HG03175 (cell line): Measurements from ENCODE around the gene SIN3A.
"Not testable (repeated sequence)": the region's sequence is repeated elsewhere in the genome, so short reads cannot be mapped to it uniquely, and the experiment has no call there.

Experiments used
- ATAC-seq: cut with Tn5 transposase; IDR thresholded peaks from one replicate; pipeline ENCODE4 v1.9.1; 2021; ENCODE audit warnings: mild to moderate bottlenecking, moderate library complexity; ENCODE audit not compliant: unreplicated experiment

SIN3A gene

DNA sequence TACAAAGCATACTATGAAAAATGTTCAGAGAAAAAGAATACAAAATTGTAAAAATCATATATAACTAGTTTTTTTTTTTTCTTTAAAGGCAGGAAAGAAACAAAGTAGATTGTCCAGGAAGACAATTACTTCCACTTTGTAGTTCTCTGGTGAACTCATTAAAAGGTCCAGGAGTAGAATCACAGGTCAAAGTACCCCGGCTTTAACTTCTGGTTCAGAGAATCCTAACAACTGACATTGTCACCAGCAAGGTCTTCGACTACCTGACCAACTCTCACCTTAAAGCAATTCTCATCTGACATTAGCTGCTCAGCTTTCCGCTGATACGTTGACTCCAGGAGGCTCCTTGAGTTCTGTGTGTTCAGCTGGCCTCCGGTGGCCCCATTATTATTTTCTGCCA lies 67.5 kb downstream of the SIN3A start:
- ATAC-seq = not testable (repeated sequence)

DNA sequence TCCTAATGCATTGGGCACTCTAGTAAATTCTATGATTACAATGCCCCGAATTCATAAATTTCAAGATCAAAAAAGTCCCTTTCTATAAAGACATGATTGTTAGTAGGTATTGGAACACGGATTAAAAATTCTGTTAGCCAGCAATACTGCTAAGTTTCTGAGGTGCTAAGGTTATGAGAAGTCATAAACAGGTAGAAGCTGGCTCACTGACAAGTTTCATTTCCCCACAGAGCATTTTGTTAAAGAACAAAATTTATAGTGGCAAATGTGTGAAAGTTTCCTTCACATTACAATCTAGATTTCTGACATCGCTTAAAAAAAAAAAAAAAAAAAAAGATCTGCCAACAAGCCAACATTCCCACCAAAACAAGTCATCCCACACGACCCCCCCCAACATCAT lies 70.7 kb downstream of the SIN3A start:
- no peak for ATAC-seq

DNA sequence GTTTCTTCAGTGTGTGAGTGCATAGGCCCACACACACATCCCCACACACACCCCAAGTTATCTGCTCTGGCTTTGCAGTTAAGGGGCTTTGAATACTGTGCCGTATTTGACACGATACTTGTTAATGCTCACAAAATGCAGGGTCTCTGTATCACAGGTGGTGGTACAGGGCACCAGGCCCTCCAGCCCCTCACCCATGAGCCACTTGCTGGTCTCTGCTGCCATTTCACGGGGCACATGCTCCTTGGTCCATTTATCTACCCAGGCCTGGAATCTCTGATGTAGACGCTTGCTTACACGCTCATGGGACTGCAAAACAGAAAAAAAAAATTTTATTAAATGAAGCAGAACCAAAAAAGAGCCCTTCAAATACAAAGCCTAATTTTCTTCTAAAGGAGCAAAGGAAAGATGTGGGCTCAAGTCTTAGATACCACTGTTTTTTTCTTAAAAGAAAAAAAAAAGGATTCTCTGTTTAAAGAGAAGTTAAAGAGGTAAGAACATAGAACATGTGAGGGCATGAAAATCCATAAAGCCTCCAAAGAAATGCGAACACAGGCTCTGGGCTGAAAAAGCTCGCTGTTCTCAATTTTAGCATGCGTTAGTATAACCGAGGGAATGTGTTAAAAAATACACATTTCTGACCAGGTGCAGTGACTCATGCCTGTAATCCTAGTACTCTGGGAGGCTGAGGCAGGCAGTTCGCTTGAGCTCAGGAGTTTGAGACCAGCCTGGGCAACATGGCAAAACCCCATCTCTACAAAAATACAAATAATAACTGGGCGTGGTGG lies 79.4 kb downstream of the SIN3A start:
- ATAC-seq = no peak

DNA sequence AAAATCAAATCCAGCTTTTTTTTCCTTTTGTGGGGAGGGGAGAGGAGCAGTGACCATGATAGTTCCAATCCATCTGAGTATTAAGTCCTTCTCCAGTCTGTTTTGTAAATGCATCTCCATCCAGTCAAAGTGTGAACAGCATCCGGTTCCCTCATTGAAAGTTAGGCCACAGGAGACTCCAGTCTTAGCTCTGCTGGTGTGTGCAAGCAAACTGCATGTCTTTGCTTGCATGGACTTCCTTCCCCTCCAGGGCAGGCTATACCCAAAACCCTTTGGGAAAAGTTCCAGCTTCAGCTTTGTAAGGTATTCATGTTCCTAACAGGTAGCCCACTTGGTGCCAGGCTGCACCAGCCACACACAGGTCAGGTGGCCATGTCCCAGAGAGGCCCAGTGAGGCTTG lies 80.0 kb downstream of the SIN3A start:
- ATAC-seq = no peak

DNA sequence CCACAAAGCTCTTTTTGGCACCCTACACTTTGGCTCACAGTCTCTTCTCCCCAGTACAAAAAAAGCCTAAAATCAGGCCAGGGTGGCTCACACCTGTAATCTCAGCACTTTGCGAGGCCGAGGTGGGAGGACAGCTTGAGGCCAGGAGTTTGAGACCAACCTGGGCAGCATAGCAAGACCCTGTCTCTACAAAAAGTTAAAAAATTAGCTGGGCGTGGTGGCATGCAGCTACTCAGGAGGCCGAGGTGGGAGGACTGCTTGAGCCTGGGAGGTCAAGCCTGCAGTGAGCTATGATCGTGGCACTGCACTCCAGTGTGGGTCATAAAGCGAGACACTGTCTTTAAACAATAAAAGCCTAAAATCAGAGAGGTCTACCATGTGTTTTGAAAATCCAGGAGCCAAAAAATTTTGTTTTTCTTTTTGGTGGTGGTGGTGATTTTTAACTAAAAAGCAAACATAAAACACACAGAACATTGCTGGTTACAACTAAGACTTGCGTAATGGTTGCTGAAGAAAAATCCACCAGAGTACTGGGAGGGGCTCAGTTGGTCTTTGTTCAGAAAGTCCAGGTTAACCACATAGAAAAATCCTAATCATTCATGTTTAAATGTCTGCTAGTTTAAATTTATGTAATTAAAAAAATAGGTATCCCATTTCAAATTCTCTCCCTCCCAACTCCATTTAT lies 81.5 kb downstream of the SIN3A start:
- ATAC-seq = no peak

DNA sequence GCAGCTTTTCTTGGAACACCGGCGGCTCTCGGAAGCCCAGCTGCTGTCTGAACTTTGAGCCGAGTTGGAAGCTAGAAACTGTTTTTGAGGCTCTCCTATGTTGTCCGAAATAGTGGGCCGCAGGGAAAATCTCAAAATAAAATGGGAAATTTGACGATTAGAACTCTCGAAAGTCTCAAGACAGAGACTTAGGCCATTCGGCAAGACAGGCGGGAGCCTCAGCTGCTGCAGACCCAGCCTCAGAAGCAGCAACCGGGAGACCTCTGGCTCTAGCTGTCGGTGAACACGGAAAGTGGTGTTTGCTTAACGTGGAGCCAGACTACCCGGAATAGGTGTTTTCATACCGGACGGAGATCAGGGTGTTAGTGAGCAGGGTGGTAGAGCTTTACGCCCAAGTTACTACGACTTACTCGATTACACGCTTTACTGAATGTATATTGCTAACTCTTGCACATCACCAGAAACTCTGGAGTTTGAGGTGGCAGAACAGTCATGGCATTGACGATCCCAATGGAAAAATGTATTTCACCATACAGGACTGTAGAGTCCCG lies 82.7 kb downstream of the SIN3A start:
- no peak for ATAC-seq

DNA sequence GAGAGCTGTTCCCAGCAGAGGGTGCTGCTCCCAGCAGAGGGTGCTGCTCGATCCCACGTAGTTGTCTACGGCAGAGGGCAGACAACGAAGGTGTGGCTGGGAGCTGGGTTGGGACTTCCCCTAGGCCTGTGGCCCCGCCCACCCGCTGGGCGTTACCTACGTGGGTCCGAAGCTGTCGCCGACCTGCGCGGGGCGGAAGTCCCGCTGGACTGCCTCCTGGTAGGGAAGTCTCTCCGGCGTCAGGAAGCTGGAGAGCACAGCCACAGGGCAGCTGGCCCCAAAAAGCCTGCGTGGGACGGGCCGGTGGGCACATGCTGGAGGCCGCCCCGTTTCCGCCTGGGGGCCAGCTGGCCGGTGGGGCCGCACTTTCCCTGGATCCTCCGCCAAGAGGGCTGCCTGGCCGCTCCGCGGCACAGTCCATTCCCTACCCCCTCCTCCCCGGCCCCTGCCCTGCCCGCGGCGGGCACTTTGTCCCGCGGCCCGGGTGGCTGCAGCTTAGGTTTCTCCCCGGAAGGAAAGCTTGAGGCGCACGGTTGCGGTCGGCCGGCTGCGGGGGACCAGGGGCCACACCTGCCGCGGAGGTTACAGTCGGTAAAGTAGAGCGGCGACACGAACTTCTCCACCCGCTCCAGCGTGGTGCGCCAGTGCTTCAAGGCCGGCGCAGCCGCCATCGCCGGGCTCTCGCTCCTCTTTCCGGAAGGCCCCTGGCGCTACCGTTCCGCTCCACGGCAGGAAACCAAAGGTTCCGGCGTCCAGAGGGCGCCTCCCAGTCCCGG lies 83.4 kb downstream of the SIN3A start, which contains the start of gene MAN2C1:
Gene MAN2C1, minus strand, starts transcription at position 695 of the 776 bp plus-strand sequence. Its CDS starts 24 bp downstream, at position 671.
- peak; percentile 89 for ATAC-seq

DNA sequence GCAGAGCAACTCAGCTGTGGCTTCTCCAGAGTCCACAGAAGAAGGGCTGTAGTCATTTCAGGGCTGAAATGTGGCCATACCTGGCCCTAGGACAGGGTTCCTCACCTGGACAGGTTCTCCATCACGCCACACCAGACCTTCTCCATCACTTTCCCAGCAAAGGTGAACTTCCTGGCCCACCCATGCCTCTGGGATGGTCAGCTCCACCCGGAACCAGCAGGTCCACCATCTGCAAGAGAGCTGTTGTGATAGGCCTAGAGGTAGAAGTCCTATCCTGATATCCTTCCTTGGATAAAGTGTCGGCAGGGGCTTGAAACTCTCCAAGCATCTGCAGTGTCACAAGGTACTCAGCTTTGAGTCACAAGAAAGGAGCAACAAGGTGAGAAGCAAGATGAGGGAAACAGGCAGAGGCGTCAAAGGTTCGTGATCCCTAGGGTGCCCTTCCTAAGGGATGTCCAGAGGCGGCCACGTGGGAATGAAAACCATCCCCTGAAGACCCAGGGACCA lies 84.0 kb downstream of the SIN3A start:
- no peak for ATAC-seq

DNA sequence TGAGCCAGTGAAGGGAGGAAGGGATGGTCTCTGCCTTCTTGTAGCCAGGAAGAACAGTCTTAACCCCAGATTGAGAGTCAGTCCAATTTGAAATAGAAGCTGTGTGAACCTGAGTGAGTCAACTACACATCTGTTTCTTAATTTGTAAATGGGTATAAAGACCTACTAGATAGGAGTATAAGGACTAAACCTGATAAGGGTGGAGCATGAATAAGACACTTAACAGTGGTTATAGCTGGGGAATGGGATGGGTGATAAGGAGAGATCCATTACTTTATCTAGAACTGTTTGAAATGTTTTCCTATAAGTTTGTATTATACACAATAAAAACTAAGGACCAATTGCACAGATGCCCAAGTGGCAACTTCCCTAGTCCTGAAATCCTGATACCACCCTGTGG lies 84.5 kb downstream of the SIN3A start:
- no peak for ATAC-seq

DNA sequence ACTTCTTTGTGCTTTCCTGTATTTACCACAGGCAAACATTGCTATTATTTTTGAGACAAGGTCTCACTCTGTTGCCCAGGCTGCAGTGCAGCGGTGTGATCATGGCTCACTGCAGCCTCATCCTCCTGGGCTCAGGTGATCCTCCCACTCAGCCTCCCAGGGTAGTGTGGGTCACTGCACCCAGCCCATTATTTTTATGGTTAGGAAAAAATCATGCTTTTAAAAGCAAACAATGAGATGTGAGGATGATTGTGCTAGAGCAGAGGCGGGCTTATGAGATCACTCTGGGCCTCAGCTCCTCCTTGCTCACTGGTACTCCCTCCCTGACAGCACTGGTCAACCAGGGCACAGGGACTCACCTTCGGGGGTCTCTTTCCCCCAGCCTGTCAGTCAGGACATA lies 85.3 kb downstream of the SIN3A start:
- ATAC-seq = no peak

DNA sequence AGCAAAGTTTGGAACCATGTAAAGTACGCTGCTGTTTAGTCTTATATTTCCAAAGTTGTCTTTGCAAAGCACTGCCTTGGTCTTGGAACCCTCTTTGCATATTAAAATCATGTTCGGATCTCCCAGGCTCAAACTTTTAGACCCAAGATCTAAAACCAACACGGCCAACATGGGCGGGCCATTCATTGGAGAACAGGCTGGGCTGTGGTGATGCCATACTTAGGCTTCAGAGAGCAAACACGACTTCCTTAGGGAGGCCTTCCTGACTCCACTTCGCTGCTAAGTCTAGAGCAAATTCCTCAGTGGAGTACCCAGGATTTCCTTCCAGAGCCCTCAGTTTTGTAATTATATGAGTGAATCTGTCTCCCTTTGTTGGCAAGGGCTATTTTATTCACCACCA lies 86.6 kb downstream of the SIN3A start:
- no peak for ATAC-seq

DNA sequence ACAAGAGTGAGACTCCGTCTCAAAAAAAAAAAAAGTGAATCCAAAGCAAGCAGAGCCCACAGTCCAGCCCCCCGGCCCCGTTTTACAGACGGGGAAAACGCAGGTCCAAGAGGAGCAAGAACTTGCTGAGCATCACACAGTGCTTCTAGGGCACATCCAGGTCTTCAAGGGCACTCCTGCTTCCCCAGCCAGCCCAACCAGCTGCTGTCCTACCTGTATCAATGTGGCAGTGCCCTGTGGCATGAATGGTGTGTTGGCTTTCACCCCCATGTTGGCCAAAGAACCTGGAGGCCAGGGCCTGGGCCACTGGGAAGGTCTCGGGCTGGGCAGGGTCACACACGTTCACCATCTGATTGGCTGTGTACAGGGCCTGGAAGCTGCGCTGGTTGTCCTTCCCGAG lies 87.7 kb downstream of the SIN3A start:
- no peak for ATAC-seq

DNA sequence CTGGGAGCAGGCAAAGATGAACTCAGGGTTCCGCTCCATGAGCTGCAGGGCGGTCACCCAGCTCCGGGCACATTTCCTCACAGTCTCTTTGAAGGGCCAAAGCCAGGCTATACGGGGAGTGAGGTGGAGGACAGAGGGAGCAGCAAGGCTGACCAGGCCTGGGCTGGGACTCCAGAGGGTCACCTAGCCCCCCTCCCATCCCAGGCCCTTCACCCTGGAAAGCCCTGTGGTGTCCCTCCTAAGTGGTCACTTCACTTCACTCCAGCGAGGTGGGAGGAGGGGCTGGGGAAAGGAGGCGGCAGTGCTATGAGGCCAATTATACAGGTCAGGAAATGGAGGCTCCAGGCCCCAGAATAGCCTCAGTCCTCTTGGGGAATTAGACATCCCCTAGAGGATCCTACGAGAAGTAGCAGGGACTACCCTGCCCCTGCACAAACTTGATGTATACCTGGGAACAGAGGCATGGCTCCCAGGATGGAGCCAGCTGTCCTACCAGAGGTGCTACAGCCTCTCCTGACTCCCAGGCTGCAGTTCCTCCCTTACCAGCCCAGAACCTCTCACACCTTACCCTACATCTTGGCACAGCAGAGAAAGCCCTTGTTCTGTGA lies 88.7 kb downstream of the SIN3A start:
- no peak for ATAC-seq

DNA sequence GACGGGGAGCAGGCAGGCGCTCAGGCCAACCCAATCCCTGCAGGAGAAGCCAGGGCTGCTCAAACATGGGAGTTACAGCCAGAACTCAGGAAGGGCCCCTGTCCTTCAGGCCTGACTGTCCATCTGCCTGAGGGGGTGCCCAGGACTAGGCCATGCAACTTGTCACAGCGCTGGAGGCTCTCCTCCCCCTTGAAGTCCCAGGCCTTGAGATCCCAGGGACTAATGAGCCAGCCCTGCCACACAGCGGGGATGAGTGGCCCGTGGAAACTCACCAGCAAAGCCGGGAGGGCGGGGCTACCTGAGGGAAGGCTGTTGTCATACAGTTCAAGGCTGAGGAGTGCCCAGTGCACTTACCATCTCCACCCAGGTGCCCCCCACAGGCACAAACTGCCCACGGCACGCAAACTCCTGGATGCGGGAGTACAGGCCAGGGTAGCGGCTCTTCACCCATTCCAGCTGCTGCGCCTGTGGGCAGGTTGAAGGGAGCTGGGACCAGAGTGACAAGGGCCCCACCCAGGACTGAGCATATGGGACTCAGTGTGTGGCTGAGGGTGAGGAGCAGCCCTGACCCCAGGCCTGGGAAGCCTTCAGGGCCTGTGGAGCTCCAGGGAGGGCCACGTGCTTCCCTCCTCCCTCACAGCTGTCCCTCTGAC lies 89.4 kb downstream of the SIN3A start:
- ATAC-seq = no peak

DNA sequence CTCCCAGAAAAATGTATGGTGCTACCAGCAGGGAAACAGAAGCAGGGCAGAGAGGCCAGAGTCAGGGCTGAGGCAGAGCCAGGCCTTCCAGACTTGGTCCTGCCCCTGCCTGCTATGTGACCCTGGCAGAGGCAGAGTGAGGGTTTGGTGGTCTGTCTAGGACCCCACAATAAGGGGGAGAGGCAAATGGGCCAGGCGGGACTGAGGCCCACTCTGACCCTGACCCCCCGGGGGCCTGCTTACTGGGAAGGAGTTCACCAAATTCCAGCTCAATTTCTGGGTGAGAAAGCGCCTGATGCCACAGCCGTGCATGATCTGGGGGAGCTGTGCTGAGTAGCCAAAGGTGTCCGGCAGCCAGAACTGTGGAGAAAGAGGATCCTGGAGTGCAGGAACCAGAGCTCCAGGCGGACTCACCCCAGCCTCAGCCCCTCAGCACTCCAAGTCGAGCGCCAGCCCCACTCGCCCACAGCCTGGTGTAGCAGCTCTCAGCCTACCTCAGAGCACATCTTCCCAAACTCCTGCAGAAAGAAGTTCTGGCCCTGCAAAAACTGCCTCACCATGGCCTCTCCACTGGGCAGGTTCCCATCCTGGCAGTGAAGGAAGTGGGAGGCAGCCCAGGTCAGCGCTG lies 90.0 kb downstream of the SIN3A start:
- no peak for ATAC-seq

DNA sequence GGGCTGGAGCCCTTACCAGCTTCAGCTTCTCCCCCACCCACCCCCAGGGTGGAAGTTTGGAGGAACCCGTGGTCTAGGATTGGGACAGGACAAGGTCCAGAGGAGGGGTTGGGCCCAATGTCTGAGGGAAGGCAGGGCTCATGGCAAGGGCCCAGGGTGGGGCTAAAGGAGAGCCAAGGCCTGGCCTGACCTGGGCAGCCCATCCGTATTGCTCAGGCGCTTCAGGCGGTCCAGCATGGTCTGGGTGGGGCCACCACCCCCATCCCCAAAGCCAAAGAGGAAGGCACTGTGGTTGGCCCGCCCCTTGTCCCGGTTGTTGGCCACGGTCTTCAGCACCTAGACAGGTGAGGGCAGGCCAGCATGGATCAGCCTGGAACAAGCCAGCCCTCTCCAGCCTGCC lies 90.6 kb downstream of the SIN3A start:
- no peak for ATAC-seq

DNA sequence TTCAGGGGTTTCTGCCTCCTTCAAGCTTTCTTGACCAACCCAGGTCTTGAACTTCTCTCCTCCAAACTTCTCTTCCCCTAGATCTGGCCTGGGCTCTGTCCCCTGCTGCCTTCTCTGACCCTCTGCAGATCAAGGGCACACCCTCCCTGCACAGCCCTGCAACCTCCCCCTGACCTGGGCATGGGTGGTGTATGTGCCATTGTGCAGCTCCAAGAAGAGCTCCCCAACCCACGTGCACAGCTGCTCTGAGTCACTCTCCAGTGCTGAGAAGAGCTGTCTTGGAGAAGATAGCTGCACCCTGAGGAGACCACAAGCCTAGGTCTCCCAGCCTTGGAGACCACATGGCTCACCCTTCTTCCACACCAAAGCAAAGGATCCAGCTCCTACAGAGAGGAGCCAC lies 91.1 kb downstream of the SIN3A start:
- ATAC-seq = no peak

DNA sequence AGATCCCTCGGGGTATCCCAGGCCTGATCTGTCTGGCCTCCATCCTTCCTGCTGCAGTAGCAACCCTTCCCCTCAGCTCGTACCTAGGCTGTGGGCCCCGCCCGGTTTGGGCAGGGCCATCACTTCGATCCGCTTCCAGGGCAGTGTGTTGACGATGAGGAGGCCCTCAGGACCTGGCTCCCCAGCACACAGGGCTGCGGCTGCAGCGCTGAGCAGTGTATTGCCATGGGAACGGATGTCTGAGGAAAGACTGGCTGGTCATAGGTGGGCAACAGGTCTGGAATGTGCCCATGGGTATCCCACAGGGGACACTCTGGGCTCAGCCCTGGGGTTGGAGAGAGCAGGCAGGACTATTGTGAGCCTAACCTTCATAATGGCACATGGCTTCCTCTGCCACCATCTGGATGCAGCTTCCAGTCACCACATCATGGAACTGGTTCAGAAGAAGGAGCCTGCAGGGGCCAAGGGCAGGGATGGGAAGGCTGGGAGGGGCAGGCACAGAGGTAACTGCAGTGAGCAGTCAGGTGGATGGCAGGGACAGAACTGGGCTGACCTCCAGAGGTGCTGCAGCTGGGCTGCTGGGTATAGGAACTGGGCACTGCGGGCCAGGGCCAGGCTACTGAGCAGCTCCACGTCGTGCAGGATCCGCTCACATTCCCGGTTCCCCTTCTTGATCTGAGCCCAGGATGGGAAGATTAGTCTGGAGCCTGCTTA lies 91.8 kb downstream of the SIN3A start:
- ATAC-seq = no peak
